HepG2 (cell line): Measurements from ENCODE around the gene MAP3K2. TPM values are rescaled to one million over a fixed set of nuclear protein-coding genes. Genes with fewer than 3 reads are reported as not detected.

ENCODE experiments used
- ATAC-seq: fragments of 200-7000 bp; cut with Tn5 transposase; 3 replicates; pipeline ENCODE4 v1.9.1; 2020; ENCODE audit warnings: mild to moderate bottlenecking, moderate library complexity
- BruUV-seq: library from RNA; stranded (reverse); fragments of 400-500 nt; replicated peaks from 2 replicates; lab custom pipeline; 2021; lab: Mats Ljungman, UMichigan
- CTCF ChIA-PET: fragments of 300-600 bp; formaldehyde crosslinking; extraction: SDS; loops from one replicate; lab custom pipeline; 2021; ENCODE audit warnings: low total read pairs, inconsistent platforms, low intra/inter-chr PET ratio; lab: Yijun Ruan, JAX
- POLR2A ChIA-PET: fragments of 350-600 bp; sonication (Branson Sonifier 250); formaldehyde crosslinking; loops from one replicate; lab custom pipeline; 2020; ENCODE audit warnings: antibody characterized with exemption, inconsistent platforms; lab: Yijun Ruan, JAX
- DNase-seq: peaks from one replicate; pipeline ENCODE4 v3.0.0-alpha.2; 2015; ENCODE audit warnings: low spot score
- FAIRE-seq: peaks from 3 replicates; lab custom pipeline; 2011; peaks lifted over from hg19 to GRCh38; lab: Jason Lieb, UNC
- H2AFZ ChIP-seq: one replicate; pipeline ENCODE4 v1.6.1; 2011; ENCODE audit warnings: low read length, inconsistent platforms
- H3K27ac ChIP-seq: fragments of 300-600 bp; 3 replicates; pipeline ENCODE4 v1.8.0; 2011; ENCODE audit warnings: mixed run types, mild to moderate bottlenecking, mixed read lengths, low read length, inconsistent platforms; ENCODE audit not compliant: insufficient read depth; ENCODE audit errors: extremely low read length
- H3K27me3 ChIP-seq, 2 experiments: fragments of 200-600 bp in 1 of 2; 2 replicates in 1 of 2; 3 replicates in 1 of 2; pipeline versions ENCODE4 v1.6.0 to v1.8.0; 2011; ENCODE audit warnings: low read length in 2 of 2, mild to moderate bottlenecking in 2 of 2, moderate library complexity in 2 of 2, inconsistent platforms in 1 of 2; ENCODE audit not compliant: insufficient read depth in 2 of 2, control insufficient read depth in 1 of 2
- H3K36me3 ChIP-seq, 2 experiments: fragments of 200-600 bp in 1 of 2; replicated peaks in 1 of 2; 2 replicates in 1 of 2; 3 replicates in 1 of 2; pipeline versions ENCODE4 v1.5.1 to v1.8.0; 2011; ENCODE audit warnings: low read length in 2 of 2, inconsistent platforms in 1 of 2; ENCODE audit not compliant: insufficient read depth in 2 of 2, control insufficient read depth in 1 of 2
- H3K4me1 ChIP-seq: 2 replicates; pipeline ENCODE4 v1.5.1; 2012; ENCODE audit warnings: low read length, inconsistent platforms; ENCODE audit not compliant: insufficient read depth
- H3K4me2 ChIP-seq: 2 replicates; pipeline ENCODE4 v1.6.0; 2011; ENCODE audit warnings: low read depth, low read length, inconsistent platforms
- H3K4me3 ChIP-seq, 3 experiments: fragments of 200-600 bp in 1 of 3; sonication (generic), shearing (Covaris generic) in 1 of 3; replicated peaks in 1 of 3; 2 replicates each; pipeline ENCODE4 v1.5.1; 2011 to 2016; ENCODE audit warnings: low read length in 3 of 3, inconsistent platforms in 2 of 3, low read depth in 2 of 3, mild to moderate bottlenecking in 2 of 3, control low read depth in 1 of 3, mixed read lengths in 1 of 3; ENCODE audit not compliant: insufficient read depth in 1 of 3
- H3K79me2 ChIP-seq: one replicate; pipeline ENCODE4 v1.6.1; 2011; ENCODE audit warnings: low read length, inconsistent platforms; ENCODE audit not compliant: insufficient read depth
- H3K9ac ChIP-seq: 2 replicates; pipeline ENCODE4 v1.6.0; 2011; ENCODE audit warnings: mild to moderate bottlenecking, low read depth, low read length, inconsistent platforms; ENCODE audit not compliant: insufficient read depth
- H3K9me3 ChIP-seq: 2 replicates; pipeline ENCODE4 v1.5.1; 2012; ENCODE audit warnings: mild to moderate bottlenecking, low read length
- H4K20me1 ChIP-seq: 2 replicates; pipeline ENCODE4 v1.6.0; 2011; ENCODE audit warnings: inconsistent platforms, mild to moderate bottlenecking, low read length, moderate library complexity; ENCODE audit not compliant: insufficient read depth
- AFF4 ChIP-seq: sonication (generic); formaldehyde crosslinking; IDR thresholded peaks from 2 replicates; pipeline ENCODE4 v1.4.0; 2020; ENCODE audit warnings: missing genetic modification reagents
- ATRX ChIP-seq: sonication (generic); formaldehyde crosslinking; IDR thresholded peaks from 2 replicates; pipeline ENCODE4 v1.4.0; 2020; ENCODE audit warnings: missing genetic modification reagents, borderline replicate concordance
- BRF2 ChIP-seq: sonication (generic); formaldehyde crosslinking; IDR thresholded peaks from 2 replicates; pipeline ENCODE4 v1.8.1; 2022; ENCODE audit warnings: mild to moderate bottlenecking, missing genetic modification reagents
- GATAD1 ChIP-seq: IDR thresholded peaks from 2 replicates; pipeline ENCODE4 v1.6.1; 2016; ENCODE audit warnings: missing genetic modification reagents, missing compliant biosample characterization
- GZF1 ChIP-seq: sonication (generic); formaldehyde crosslinking; IDR thresholded peaks from 2 replicates; pipeline ENCODE4 v1.5.1; 2020; ENCODE audit warnings: mild to moderate bottlenecking, missing genetic modification reagents
- IRX3 ChIP-seq: sonication (generic); formaldehyde crosslinking; IDR thresholded peaks from 2 replicates; pipeline ENCODE4 v1.8.1; 2023; ENCODE audit warnings: mild to moderate bottlenecking, low read depth, missing genetic modification reagents, borderline replicate concordance
- SMC3 ChIP-seq: IDR thresholded peaks from 2 replicates; pipeline ENCODE4 v1.6.1; 2011; ENCODE audit warnings: low read length, improper control_type of control experiment
- ZNF512B ChIP-seq: sonication (generic); formaldehyde crosslinking; IDR thresholded peaks from 2 replicates; pipeline ENCODE4 v1.5.1; 2020; ENCODE audit warnings: missing genetic modification reagents, mild to moderate bottlenecking, borderline replicate concordance
- ZNF605 ChIP-seq: sonication (generic); formaldehyde crosslinking; IDR thresholded peaks from 2 replicates; pipeline ENCODE4 v1.8.0; 2022; ENCODE audit warnings: mild to moderate bottlenecking, missing genetic modification reagents
- ZNF879 ChIP-seq: sonication (generic); formaldehyde crosslinking; IDR thresholded peaks from 2 replicates; pipeline ENCODE4 v1.8.1; 2023; ENCODE audit warnings: missing genetic modification reagents
- WGBS: methylation state at CpG from one replicate; pipeline ENCODE4 v1.1.6; 2017; ENCODE audit warnings: low lambda C conversion rate; 5-methylcytosine and 5-hydroxymethylcytosine counted together
- in situ Hi-C: cut with HindIII; loops from 2 replicates; pipeline ENCODE4 v1.10.0; 2017; ENCODE audit warnings: low pct_unique_long_range_greater_than_20kb; ENCODE audit not compliant: extremely low pct_ligation_motif_present
- intact Hi-C: fragments of 100-400 bp; cut with micrococcal nuclease; formaldehyde crosslinking; loops from one replicate; pipeline ENCODE4 v1.10.0; 2022; ENCODE audit not compliant: unreplicated experiment
- polyA plus RNA-seq, 8 experiments: library from polyadenylated mRNA; depleted of rRNA in 3 of 8; stranded (reverse) in 7 of 8; unstranded in 1 of 8; fragments of >200 nt; fragmentation: Illumina TruSeq in 4 of 8; extraction: Trizol in 4 of 8; gene quantifications; 2 replicates each; pipeline versions ENCODE4 v1.2.1 to v1.2.3, GENCODE V29; 2011 to 2016; ENCODE audit warnings: low read depth in 4 of 8, missing spikeins in 1 of 8, mixed read lengths in 1 of 8; ENCODE audit not compliant: insufficient read depth in 1 of 8
- total RNA-seq, 5 experiments: library from RNA; depleted of rRNA; stranded (reverse); fragments of >200 nt; fragmentation: Illumina TruSeq; extraction: Trizol; gene quantifications; 2 replicates each; pipeline ENCODE4 v1.2.3, GENCODE V29; 2016; ENCODE audit warnings: low read depth in 1 of 5
- TF ChIP-seq, protein P1 (sequence below): IDR thresholded peaks from 2 replicates; pipeline ENCODE4 v1.6.1; 2016; ENCODE audit warnings: low read depth
- TF ChIP-seq, protein P2 (sequence below): sonication (generic); formaldehyde crosslinking; IDR thresholded peaks from 2 replicates; pipeline ENCODE4 v1.5.0; 2020; ENCODE audit warnings: mild to moderate bottlenecking, missing genetic modification reagents, moderate library complexity

The MAP3K2 gene
- total and polyA plus RNA-seq, 2 of the 13 experiments (the other 11 are each of a cell fraction or from before 2014, with no cell fraction given), result 12.2 to 37.2 TPM

- Histone ChIP-seq H3K79me2 (peaks cover 81% of the 10 kb centered on the region), H4K20me1 (peaks cover 6% of the 10 kb centered on the region; the same call in 1 of the 2 replicates), H3K9me3 (no peaks in the 10 kb centered on the region), H3K4me3 (no peak overlapping the region), H3K27me3 (no peaks in the 10 kb centered on the region), H2AFZ (no peak overlapping the region), H3K27ac (no peak overlapping the region), H3K36me3 (no peaks in the 10 kb centered on the region), H3K9ac (no peak overlapping the region), H3K4me2 (no peak overlapping the region), H3K4me1 (peaks cover 57% of the 10 kb centered on the region)
- TF ChIP-seq GZF1 (CRISPR knock-in tag), result no peak
- TF ChIP-seq GATAD1 (CRISPR knock-in tag), result no peak
- TF ChIP-seq IRX3 (CRISPR knock-in tag), result no peak
- TF ChIP-seq ZNF879 (CRISPR knock-in tag), result no peak
- TF ChIP-seq ZNF605 (CRISPR knock-in tag), result no peak
- no peak for TF ChIP-seq ATRX (CRISPR knock-in tag)
- TF ChIP-seq, protein P1, sequence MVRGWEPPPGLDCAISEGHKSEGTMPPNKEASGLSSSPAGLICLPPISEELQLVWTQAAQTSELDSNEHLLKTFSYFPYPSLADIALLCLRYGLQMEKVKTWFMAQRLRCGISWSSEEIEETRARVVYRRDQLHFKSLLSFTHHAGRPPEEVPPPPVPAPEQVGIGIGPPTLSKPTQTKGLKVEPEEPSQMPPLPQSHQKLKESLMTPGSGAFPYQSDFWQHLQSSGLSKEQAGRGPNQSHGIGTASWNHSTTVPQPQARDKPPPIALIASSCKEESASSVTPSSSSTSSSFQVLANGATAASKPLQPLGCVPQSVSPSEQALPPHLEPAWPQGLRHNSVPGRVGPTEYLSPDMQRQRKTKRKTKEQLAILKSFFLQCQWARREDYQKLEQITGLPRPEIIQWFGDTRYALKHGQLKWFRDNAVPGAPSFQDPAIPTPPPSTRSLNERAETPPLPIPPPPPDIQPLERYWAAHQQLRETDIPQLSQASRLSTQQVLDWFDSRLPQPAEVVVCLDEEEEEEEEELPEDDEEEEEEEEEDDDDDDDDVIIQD (CRISPR knock-in tag), result no peak
- no peak for TF ChIP-seq ZNF512B (CRISPR knock-in tag)
- no peak for TF ChIP-seq BRF2 (CRISPR knock-in tag)
- no peak for TF ChIP-seq AFF4 (CRISPR knock-in tag)
- no peak for TF ChIP-seq SMC3
- TF ChIP-seq, protein P2, sequence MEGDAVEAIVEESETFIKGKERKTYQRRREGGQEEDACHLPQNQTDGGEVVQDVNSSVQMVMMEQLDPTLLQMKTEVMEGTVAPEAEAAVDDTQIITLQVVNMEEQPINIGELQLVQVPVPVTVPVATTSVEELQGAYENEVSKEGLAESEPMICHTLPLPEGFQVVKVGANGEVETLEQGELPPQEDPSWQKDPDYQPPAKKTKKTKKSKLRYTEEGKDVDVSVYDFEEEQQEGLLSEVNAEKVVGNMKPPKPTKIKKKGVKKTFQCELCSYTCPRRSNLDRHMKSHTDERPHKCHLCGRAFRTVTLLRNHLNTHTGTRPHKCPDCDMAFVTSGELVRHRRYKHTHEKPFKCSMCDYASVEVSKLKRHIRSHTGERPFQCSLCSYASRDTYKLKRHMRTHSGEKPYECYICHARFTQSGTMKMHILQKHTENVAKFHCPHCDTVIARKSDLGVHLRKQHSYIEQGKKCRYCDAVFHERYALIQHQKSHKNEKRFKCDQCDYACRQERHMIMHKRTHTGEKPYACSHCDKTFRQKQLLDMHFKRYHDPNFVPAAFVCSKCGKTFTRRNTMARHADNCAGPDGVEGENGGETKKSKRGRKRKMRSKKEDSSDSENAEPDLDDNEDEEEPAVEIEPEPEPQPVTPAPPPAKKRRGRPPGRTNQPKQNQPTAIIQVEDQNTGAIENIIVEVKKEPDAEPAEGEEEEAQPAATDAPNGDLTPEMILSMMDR (CRISPR knock-in tag), result no peak
- FAIRE-seq, result no peak
- no TSS peak for BruUV-seq
- ATAC-seq, result no peak
- WGBS, result 96% methylated on average over 3 of the region's 3 CpGs
- DNase-seq, result no peak
- intact Hi-C loops (loop anchor here (5.0 kb wide), 1 partner anchor 61 kb away; the partner anchor contains the start of gene PROC), in situ Hi-C loops (no loop called here)
- POLR2A ChIA-PET, result no interaction called here
- CTCF ChIA-PET, result interaction anchor here (2.8 kb wide), 1 partner anchor 97 kb away, joined by 18 read pairs; no protein-coding TSS in a partner anchor
Measured at GRCh38 chr2:127356531-127356930, 31.2 kb downstream of the MAP3K2 start.
